OCI-LY1 (cell line): ENCODE results near the gene COL18A1.

Experiments used
- EZH2 ChIP-seq: fragments of 200-600 bp; sonication (generic), shearing (Covaris generic); IDR thresholded peaks from 2 replicates; pipeline ENCODE4 v1.8.0; 2017; ENCODE audit warnings: borderline replicate concordance, mixed run types, mild to moderate bottlenecking, antibody characterized with exemption, low read length, moderate library complexity, mixed read lengths
- TF ChIP-seq, protein P1 (sequence below): fragments of 200-600 bp; sonication (generic), shearing (Covaris generic); IDR thresholded peaks from 2 replicates; pipeline ENCODE4 v1.5.1; 2017; ENCODE audit warnings: mild to moderate bottlenecking, antibody characterized with exemption, low read length, moderate library complexity, mixed read lengths

DNA sequence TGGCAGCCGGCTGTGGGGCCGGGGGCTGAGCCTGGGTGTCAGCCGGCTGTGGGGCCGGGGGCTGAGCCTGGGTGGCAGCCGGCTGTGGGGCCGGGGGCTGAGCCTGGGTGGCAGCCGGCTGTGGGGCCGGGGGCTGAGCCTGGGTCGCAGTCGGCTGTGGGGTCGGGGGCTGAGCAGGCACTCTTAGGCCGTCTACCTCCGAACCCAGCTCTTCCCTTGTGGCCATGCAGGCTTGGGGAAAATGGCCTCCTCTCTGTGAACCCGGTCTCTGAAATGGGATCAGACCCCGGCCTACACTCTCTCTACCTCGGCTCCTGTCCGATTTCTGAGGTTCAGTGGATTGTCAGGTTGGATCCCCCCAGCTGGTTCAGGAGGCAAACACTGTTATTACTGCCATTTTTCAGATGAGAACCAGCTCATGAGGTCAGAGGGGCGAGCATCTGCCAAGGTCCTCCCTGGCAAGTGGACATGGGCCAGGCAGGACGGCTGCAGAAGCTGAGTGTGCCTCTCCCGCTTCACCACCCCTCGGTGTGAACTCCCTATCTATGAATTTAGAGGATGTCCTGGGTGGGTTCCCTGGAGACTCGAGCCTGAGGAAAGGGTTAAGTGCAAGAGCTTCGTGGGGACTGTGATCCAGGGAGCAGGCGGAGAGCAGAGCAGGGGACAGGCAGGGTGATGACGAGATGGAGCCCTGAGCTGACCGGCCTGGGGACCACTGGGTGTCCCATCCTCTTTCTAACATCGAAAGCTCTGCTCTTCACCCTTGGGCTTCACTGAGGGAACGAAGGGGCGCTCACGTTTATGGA lies 10.9 kb upstream of the COL18A1 start:
- TF ChIP-seq EZH2, result no peak
- TF ChIP-seq, protein P1, sequence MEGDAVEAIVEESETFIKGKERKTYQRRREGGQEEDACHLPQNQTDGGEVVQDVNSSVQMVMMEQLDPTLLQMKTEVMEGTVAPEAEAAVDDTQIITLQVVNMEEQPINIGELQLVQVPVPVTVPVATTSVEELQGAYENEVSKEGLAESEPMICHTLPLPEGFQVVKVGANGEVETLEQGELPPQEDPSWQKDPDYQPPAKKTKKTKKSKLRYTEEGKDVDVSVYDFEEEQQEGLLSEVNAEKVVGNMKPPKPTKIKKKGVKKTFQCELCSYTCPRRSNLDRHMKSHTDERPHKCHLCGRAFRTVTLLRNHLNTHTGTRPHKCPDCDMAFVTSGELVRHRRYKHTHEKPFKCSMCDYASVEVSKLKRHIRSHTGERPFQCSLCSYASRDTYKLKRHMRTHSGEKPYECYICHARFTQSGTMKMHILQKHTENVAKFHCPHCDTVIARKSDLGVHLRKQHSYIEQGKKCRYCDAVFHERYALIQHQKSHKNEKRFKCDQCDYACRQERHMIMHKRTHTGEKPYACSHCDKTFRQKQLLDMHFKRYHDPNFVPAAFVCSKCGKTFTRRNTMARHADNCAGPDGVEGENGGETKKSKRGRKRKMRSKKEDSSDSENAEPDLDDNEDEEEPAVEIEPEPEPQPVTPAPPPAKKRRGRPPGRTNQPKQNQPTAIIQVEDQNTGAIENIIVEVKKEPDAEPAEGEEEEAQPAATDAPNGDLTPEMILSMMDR, result no peak
